Measurements from ENCODE around the gene MXD1. TPM values are rescaled to one million over a fixed set of nuclear protein-coding genes. Genes with fewer than 3 reads are reported as not detected.

MXD1 gene
- total and polyA plus RNA-seq, 2 of the 4 experiments (the other 2 are of a cell fraction), result 2.0 to 3.7 TPM

- H4K91ac ChIP-seq (ENCODE audit: insufficient read depth, low read depth, low read length), result no peak overlapping the region
- CTCF ChIA-PET, result no interaction called here
- in situ Hi-C loops (cut with MboI; ENCODE audit: low sequenced_read_pairs), result no loop called here
- no peak overlapping the region for H3K14ac ChIP-seq (replicated peaks; ENCODE audit: low read depth, low read length)
- no peak overlapping the region for H4K8ac ChIP-seq (ENCODE audit: low read depth in 2 of 2, low read length in 2 of 2)
- no peaks in the 10 kb centered on the region for H4K20me1 ChIP-seq (ENCODE audit: insufficient read depth, low read length)
- no peak overlapping the region for H3K56ac ChIP-seq (ENCODE audit: extremely low read depth, insufficient read depth, low read length)
- no peak overlapping the region for H3K4ac ChIP-seq (ENCODE audit: low read depth, low read length)
- dilution Hi-C loops (cut with HindIII; ENCODE audit: low sequenced_read_pairs, unreplicated experiment), result no loop called here
- no peak overlapping the region for H2AFZ ChIP-seq (replicated peaks; ENCODE audit: low read length, poor library complexity)
- no peak overlapping the region for H2BK15ac ChIP-seq (ENCODE audit: low read depth, low read length)
- H3K18ac ChIP-seq (ENCODE audit: low read depth, low read length), result no peak overlapping the region
- no peak overlapping the region for H2BK20ac ChIP-seq (ENCODE audit: low read depth, low read length)
- no peak overlapping the region for H2BK120ac ChIP-seq (ENCODE audit: low read depth, low read length)
- H2AK5ac ChIP-seq (ENCODE audit: low read depth, low read length), result no peak overlapping the region
- H3K9me1 ChIP-seq (ENCODE audit: insufficient read depth, low read length), result no peaks in the 10 kb centered on the region
- no peak overlapping the region for H3K23ac ChIP-seq (ENCODE audit: low read depth, low read length)
- no peaks in the 10 kb centered on the region for H3K79me1 ChIP-seq (ENCODE audit: low read depth in 1 of 2, low read length in 2 of 2)
- no peak overlapping the region for H3K9ac ChIP-seq (ENCODE audit: low read depth, low read length)
- POLR2A ChIA-PET (ENCODE audit: unreplicated experiment), result no interaction called here
- no peaks in the 10 kb centered on the region for H3K36me3 ChIP-seq (ENCODE audit: control insufficient read depth, insufficient read depth, low read length)
- H4K5ac ChIP-seq (ENCODE audit: low read depth, low read length), result no peak overlapping the region
- DNase-seq (no peak), ATAC-seq (ENCODE audit: low read depth) (no peak)
- no peak overlapping the region for H2AK9ac ChIP-seq (replicated peaks; ENCODE audit: low read depth, low read length, poor library complexity)
- no peak overlapping the region for H3K4me3 ChIP-seq (ENCODE audit: insufficient read depth, low read depth, low read length)
- no peak overlapping the region for H3K27ac ChIP-seq (ENCODE audit: insufficient read depth, low read length)
- TF ChIP-seq MAFK (IDR thresholded peaks at IDR 0.05; ENCODE audit: low read depth, low read length), result no peak
- TF ChIP-seq SMC3 (IDR thresholded peaks at IDR 0.05; ENCODE audit: low read depth, low read length), result no peak
- no peak for TF ChIP-seq RCOR1 (IDR thresholded peaks at IDR 0.05; ENCODE audit: insufficient replicate concordance, low read length)
- WGBS, 2 experiments (ENCODE audit: extremely low coverage in 2 of 2, insufficient read length in 1 of 2), result no CpG with 5 or more reads among the region's 4 CpGs
- H3K27me3 ChIP-seq (ENCODE audit: control insufficient read depth, insufficient read depth, low read length), result no peaks in the 10 kb centered on the region
- intact Hi-C loops (cut with micrococcal nuclease), result no loop called here
- H3K9me3 ChIP-seq (ENCODE audit: control insufficient read depth, insufficient read depth, low read length), result no peaks in the 10 kb centered on the region
- no peaks in the 10 kb centered on the region; the same call in 1 of the 2 replicates for H3K4me1 ChIP-seq (ENCODE audit: control insufficient read depth, insufficient read depth, low read length)
- H3K4me2 ChIP-seq (ENCODE audit: low read depth, low read length), result no peak overlapping the region
- no TSS peak for BruUV-seq (replicated peaks)
- H2BK5ac ChIP-seq (ENCODE audit: low read depth, low read length, poor library complexity, severe bottlenecking), result no peak overlapping the region
Observed at GRCh38 chr2:69986691-69987090, 71.8 kb downstream of the MXD1 start.
